PC-3 (cell line): ENCODE results near the gene GRIN3A.

Experiments used
- EZH2 ChIP-seq: fragments of 300-600 bp; sonication (generic); IDR thresholded peaks from one replicate; pipeline ENCODE4 v1.6.1; 2017; ENCODE audit warnings: antibody characterized with exemption, mild to moderate bottlenecking, low read length; ENCODE audit not compliant: unreplicated experiment
- EZH2phosphoT487 ChIP-seq: fragments of 300-600 bp; sonication (generic); IDR thresholded peaks from 2 replicates; pipeline ENCODE4 v1.6.1; 2018; ENCODE audit warnings: mild to moderate bottlenecking, antibody characterized with exemption, low read length, borderline replicate concordance
- TF ChIP-seq, protein P1 (sequence below): fragments of 300-600 bp; sonication (generic); conservative IDR thresholded peaks from 2 replicates; pipeline ENCODE4 v1.5.1; 2017; ENCODE audit warnings: antibody characterized with exemption, low read depth, mild to moderate bottlenecking, low read length

DNA sequence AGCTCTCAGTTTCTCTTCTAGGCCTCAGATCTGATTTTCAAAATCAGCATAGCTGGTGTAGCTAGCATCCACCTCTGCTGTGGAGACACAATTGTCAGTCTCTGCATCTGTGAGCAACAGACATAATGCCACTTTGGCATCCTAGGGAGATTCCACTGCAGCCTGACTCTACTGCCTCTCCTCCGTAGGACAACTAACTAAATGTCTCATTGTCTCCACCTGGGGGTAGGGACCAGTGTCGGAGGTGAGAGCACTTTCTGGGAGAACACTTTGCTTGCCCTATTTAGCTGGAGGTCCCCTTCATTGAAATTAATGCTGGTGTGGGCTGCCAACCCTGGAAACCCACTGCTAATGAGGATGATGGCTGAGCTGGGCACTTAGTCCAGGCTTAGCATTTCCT, 145.1 kb downstream of the GRIN3A start:
- TF ChIP-seq, protein P1, sequence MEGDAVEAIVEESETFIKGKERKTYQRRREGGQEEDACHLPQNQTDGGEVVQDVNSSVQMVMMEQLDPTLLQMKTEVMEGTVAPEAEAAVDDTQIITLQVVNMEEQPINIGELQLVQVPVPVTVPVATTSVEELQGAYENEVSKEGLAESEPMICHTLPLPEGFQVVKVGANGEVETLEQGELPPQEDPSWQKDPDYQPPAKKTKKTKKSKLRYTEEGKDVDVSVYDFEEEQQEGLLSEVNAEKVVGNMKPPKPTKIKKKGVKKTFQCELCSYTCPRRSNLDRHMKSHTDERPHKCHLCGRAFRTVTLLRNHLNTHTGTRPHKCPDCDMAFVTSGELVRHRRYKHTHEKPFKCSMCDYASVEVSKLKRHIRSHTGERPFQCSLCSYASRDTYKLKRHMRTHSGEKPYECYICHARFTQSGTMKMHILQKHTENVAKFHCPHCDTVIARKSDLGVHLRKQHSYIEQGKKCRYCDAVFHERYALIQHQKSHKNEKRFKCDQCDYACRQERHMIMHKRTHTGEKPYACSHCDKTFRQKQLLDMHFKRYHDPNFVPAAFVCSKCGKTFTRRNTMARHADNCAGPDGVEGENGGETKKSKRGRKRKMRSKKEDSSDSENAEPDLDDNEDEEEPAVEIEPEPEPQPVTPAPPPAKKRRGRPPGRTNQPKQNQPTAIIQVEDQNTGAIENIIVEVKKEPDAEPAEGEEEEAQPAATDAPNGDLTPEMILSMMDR = no peak
- TF ChIP-seq EZH2 = no peak
- no peak for TF ChIP-seq EZH2phosphoT487
